ENCODE data around the gene PRR22.

Gene PRR22

DNA sequence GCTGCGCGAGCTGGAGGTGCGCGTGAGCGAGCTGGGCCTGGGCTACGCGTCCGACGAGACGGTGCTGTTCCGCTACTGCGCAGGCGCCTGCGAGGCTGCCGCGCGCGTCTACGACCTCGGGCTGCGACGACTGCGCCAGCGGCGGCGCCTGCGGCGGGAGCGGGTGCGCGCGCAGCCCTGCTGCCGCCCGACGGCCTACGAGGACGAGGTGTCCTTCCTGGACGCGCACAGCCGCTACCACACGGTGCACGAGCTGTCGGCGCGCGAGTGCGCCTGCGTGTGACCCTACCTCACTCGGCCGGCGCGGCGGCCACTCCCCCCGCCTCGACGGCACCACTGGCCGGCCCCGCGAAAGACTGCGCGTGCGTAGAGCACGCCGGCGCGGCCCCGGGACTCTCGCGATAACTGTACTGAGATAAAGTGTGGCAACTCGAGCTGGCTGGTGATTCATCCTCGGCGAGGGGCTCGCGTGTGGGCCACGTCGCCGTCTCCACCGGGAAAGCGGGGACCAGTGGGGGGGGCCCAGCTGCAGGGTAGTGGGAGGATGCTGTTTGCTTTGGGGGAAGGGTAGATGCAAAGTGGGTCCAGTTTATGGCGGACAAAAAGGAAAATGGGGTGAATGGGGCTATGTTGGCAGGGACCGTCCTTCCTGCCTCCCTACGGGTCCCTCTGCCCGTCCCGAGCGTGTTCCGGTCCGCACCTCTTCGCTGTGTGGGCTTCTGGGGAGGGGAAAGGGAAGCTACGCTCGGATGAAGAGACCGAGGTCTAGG lies 43.5 kb upstream of the PRR22 start:
- TF ChIP-seq, protein P1, sequence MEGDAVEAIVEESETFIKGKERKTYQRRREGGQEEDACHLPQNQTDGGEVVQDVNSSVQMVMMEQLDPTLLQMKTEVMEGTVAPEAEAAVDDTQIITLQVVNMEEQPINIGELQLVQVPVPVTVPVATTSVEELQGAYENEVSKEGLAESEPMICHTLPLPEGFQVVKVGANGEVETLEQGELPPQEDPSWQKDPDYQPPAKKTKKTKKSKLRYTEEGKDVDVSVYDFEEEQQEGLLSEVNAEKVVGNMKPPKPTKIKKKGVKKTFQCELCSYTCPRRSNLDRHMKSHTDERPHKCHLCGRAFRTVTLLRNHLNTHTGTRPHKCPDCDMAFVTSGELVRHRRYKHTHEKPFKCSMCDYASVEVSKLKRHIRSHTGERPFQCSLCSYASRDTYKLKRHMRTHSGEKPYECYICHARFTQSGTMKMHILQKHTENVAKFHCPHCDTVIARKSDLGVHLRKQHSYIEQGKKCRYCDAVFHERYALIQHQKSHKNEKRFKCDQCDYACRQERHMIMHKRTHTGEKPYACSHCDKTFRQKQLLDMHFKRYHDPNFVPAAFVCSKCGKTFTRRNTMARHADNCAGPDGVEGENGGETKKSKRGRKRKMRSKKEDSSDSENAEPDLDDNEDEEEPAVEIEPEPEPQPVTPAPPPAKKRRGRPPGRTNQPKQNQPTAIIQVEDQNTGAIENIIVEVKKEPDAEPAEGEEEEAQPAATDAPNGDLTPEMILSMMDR (IDR thresholded peaks at IDR 0.05; ENCODE audit: control insufficient read depth, extremely low read depth, insufficient read depth) = no peak
- H3K4me3 ChIP-seq (ENCODE audit: low read depth, low read length) = peak overlapping the region; percentile 70
- peak; percentile 82 for DNase-seq (ENCODE audit: low read depth)

DNA sequence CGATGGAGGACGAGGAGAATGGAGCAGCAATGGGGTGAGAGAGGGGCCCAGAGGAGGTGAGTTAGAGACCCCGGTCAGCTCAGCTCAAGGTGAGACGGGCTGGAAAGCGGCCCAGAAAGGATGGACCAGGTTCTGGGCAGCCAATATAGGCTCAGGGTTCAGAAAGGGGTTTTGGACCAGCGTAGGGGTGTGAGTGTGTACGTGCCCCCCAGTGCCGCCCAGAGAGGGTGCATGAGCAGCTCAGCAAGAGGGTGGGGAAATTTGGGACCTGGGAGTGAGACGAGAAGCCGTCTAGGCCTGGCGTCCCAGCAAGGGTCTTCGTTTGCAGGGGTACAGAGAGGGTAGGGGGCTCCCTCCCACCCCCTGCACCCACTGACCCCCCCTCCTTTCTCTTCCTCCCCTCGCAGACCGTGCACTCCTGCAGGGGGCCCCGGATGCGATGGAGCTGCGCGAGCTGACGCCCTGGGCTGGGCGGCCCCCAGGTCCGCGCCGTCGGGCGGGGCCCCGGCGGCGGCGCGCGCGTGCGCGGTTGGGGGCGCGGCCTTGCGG lies 42.9 kb upstream of the PRR22 start:
- peak overlapping the region; percentile 52 for H3K4me3 ChIP-seq (ENCODE audit: low read depth, low read length)
- TF ChIP-seq, protein P1 (IDR thresholded peaks at IDR 0.05; ENCODE audit: control insufficient read depth, extremely low read depth, insufficient read depth) = no peak
- DNase-seq (ENCODE audit: low read depth) = no peak

DNA sequence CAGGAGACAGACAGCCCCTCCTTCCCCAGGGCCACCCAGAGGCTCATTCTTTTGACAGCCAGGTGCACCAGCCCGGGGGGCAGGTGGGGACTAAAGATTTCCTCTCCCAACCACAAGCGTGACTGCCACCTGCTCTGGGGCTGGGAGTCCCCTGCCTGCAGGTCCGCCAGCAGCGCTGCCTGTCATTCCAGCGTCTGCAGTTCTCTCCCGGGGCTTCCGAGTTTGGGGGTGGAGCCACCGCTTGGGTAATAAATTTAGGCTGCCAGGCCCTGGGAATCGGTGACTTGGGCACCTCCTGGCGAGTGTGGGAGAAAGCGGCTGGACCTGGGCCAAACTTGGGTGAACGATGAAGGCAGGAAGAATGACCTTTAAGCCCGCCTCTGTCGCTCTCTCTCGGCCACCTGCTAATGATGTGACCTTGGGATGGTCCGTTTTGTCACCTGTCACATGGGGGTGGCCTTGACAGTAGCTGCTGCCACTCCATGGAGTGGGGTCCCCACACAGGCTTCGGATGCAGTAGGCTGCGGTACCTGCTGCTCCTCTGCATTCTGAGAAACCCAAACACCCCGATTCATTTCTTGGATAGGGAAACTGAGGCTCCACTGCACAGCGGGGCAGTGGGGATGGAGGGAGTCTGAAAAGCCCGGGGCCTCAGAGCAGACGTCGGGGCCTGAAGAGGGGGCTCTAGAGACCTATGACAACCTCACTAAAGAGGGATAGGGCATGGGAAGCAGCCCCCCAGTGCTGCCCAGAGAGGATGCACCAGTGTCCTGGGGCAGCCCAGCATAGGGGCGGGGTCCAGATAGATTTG lies 42.2 kb upstream of the PRR22 start:
- TF ChIP-seq, protein P1 (IDR thresholded peaks at IDR 0.05; ENCODE audit: control insufficient read depth, extremely low read depth, insufficient read depth) = no peak
- DNase-seq (ENCODE audit: low read depth) = no peak
- H3K4me3 ChIP-seq (ENCODE audit: low read depth, low read length) = peak overlapping the region; percentile 52

DNA sequence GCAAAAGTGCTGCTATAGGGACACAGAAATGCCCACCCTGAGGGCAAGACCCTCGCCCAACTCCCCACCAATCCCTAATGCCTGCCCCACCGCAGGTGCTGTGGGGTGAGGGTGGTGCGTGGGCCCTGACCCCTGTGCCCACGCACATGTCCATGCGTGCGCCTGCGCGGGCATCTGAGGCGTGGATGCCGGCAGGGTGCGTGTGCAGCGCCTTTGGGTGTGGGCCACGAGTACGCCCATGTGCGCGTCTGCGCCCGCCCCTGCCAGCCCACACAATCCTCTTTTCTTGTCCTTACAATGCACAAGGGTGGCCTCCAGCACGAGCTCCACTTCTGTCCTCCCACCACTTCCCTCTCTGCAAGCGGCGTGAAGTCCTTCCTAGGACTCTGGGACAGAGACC lies 40.6 kb upstream of the PRR22 start:
- DNase-seq (ENCODE audit: low read depth) = no peak
- TF ChIP-seq, protein P1 (IDR thresholded peaks at IDR 0.05; ENCODE audit: control insufficient read depth, extremely low read depth, insufficient read depth) = no peak
- no peak overlapping the region for H3K4me3 ChIP-seq (ENCODE audit: low read depth, low read length)

DNA sequence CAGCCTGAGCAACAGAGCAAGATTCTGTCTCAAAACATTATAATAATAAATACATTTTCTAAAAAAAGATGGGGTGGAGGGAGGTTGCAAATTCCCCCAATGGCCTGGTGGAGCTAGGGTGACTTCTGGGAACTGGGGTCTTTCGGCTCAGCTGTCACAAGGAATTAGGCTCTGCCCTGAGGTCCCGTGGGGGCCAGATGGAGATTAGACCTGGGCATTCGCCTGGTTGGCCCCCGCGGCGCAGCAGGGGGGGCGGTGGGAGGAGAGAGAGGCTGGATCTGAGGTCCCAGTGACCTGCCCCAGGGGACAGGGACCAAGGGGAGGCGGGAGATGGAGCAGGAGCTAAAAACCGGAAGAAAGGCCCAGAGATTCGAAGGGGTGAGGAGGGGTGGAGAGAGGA lies 40.2 kb upstream of the PRR22 start:
- H3K4me3 ChIP-seq (ENCODE audit: low read depth, low read length) = no peak overlapping the region
- DNase-seq (ENCODE audit: low read depth) = no peak
- TF ChIP-seq, protein P1 (IDR thresholded peaks at IDR 0.05; ENCODE audit: control insufficient read depth, extremely low read depth, insufficient read depth) = no peak

DNA sequence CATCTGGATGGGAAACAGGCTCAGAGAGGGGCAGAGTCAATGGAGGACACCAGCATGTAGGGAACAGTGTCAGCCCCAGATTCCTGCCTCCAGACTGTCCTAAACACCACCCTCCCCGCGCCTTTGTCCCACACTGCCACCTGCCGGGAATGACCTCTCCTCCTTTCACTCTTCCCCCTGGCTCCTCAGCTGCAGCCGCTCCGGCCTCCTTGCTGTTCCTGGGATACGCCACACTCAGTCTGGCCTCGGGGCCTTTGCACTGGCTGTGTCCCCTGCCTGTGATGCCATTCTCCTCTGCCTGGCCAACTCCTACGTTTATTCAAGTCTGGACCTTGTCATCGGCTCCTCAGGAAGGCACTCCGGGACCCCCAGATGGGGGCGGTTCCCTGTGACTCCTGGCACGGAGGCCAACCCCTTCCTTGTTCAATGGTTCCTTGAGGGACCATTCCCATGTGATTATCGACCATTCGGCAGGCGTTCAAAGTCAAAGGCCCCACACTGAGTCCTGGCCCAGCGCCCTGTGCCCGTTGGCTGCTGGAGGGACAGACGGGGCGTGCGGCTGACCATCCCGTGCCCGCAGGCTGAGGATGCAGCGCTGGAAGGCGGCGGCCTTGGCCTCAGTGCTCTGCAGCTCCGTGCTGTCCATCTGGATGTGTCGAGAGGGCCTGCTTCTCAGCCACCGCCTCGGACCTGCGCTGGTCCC lies 39.2 kb upstream of the PRR22 start:
- no peak for DNase-seq (ENCODE audit: low read depth)
- TF ChIP-seq, protein P1 (IDR thresholded peaks at IDR 0.05; ENCODE audit: control insufficient read depth, extremely low read depth, insufficient read depth) = peak; percentile 57
- no peak overlapping the region for H3K4me3 ChIP-seq (ENCODE audit: low read depth, low read length)
